Natural killer cell (primary cell): Measurements from ENCODE around the gene FGD4. TPM values are rescaled to one million over a fixed set of nuclear protein-coding genes. Genes with fewer than 3 reads are reported as not detected.

ENCODE experiments used
- ATAC-seq, 3 donors: fragments of 150-1000 bp in 2 of 3; fragments of 200-7000 bp in 1 of 3; cut with Tn5 transposase; 1 replicate in 1 of 3; 2 replicates in 2 of 3; pipeline ENCODE4 v1.10.0; 2021; ENCODE audit warnings: mild to moderate bottlenecking in 2 of 3, moderate library complexity in 2 of 3
- DNase-seq, 2 donors: peaks; one replicate each; pipeline versions ENCODE4 v3.0.0 to v3.0.0-alpha.2; 2013 to 2021; ENCODE audit warnings: mixed read lengths in 1 of 2
- H3K27ac ChIP-seq: one replicate; pipeline ENCODE4 v1.5.1; 2013; ENCODE audit warnings: mild to moderate bottlenecking, low read length
- H3K27me3 ChIP-seq: one replicate; pipeline ENCODE4 v1.6.1; 2013; ENCODE audit warnings: low read length; ENCODE audit not compliant: control insufficient read depth, insufficient read depth
- H3K36me3 ChIP-seq: one replicate; pipeline ENCODE4 v1.6.1; 2013; ENCODE audit warnings: low read length; ENCODE audit not compliant: control insufficient read depth, insufficient read depth
- H3K4me1 ChIP-seq: one replicate; pipeline ENCODE4 v1.6.1; 2013; ENCODE audit warnings: low read length; ENCODE audit not compliant: control insufficient read depth, insufficient read depth
- H3K4me3 ChIP-seq: one replicate; pipeline ENCODE4 v1.5.1; 2013; ENCODE audit warnings: low read length
- H3K9me3 ChIP-seq: one replicate; pipeline ENCODE4 v1.6.1; 2013; ENCODE audit warnings: low read length; ENCODE audit not compliant: control insufficient read depth, insufficient read depth
- H3K27ac Mint-ChIP-seq, 2 donors: one replicate each; pipeline ENCODE4 v1.8.0; 2022; ENCODE audit warnings: mild to moderate bottlenecking in 2 of 2, mixed read lengths in 2 of 2, moderate library complexity in 1 of 2
- H3K27me3 Mint-ChIP-seq, 2 donors: one replicate each; pipeline ENCODE4 v1.8.0; 2022; ENCODE audit warnings: low read depth in 2 of 2, mixed read lengths in 2 of 2
- H3K36me3 Mint-ChIP-seq: one replicate; pipeline ENCODE4 v1.8.0; 2022; ENCODE audit warnings: mixed read lengths
- H3K4me1 Mint-ChIP-seq, 2 donors: one replicate each; pipeline ENCODE4 v1.8.0; 2022; ENCODE audit warnings: mixed read lengths in 2 of 2
- H3K4me3 Mint-ChIP-seq: one replicate; pipeline ENCODE4 v1.8.0; 2022; ENCODE audit warnings: mild to moderate bottlenecking, moderate library complexity, mixed read lengths
- H3K9me3 Mint-ChIP-seq, 2 donors: one replicate each; pipeline ENCODE4 v1.8.0; 2022; ENCODE audit warnings: mixed read lengths in 2 of 2
- CTCF ChIP-seq: fragments of 200-600 bp; IDR thresholded peaks from one replicate; pipeline ENCODE4 v1.8.0; 2022; ENCODE audit warnings: antibody characterized with exemption
- WGBS: methylation state at CpG from one replicate; pipeline ENCODE4 v1.1.7; 2013; ENCODE audit warnings: missing lambda C conversion rate; ENCODE audit not compliant: insufficient coverage; 5-methylcytosine and 5-hydroxymethylcytosine counted together
- intact Hi-C: fragments of 100-400 bp; cut with micrococcal nuclease; formaldehyde crosslinking; loops from one replicate; pipeline ENCODE4 v1.14.2; 2022
- total RNA-seq, 4 donors: library from RNA; stranded (reverse); fragments of 120-200 nt in 1 of 4; gene quantifications; one replicate each; pipeline versions ENCODE4 v1.2.3 to v1.2.4, GENCODE V29; 2013 to 2022

FGD4 gene
- total RNA-seq, 3 donors from 2014 or later (not counting 1 experiment from before 2014, with no cell fraction given) = 0.68 to 3.5 (median 2.1) TPM

- H3K27ac ChIP-seq = no peak overlapping the region
- H3K36me3 ChIP-seq = no peaks in the 10 kb centered on the region
- ATAC-seq (no peak), DNase-seq (no peak)
- H3K9me3 ChIP-seq = no peaks in the 10 kb centered on the region
- no peaks in the 10 kb centered on the region for H3K4me1 Mint-ChIP-seq
- 86% methylated on average over 2 of the region's 3 CpGs for WGBS
- no peak overlapping the region for H3K4me3 ChIP-seq
- H3K4me3 Mint-ChIP-seq = no peak overlapping the region
- intact Hi-C loops = no loop called here
- H3K36me3 Mint-ChIP-seq = no peaks in the 10 kb centered on the region
- no peaks in the 10 kb centered on the region for H3K9me3 Mint-ChIP-seq
- H3K27me3 ChIP-seq = no peaks in the 10 kb centered on the region
- no peak overlapping the region for H3K27ac Mint-ChIP-seq
- no peaks in the 10 kb centered on the region for H3K27me3 Mint-ChIP-seq
- H3K4me1 ChIP-seq = no peaks in the 10 kb centered on the region
- no peak for TF ChIP-seq CTCF
These were observed 213.6 kb downstream of the FGD4 start for GRCh38 chr12:32612658-32613614.

GRCh38 chr12:32615441-32615840 is 216.1 kb downstream of the FGD4 start:
- Histone ChIP-seq H3K4me1 (no peaks in the 10 kb centered on the region), H3K27me3 (no peaks in the 10 kb centered on the region), H3K36me3 (no peaks in the 10 kb centered on the region), H3K27ac (no peak overlapping the region), H3K9me3 (no peaks in the 10 kb centered on the region), H3K4me3 (no peak overlapping the region)
- Mint-ChIP-seq H3K4me3 (no peak overlapping the region), H3K36me3 (no peaks in the 10 kb centered on the region), H3K27ac (no peak overlapping the region), H3K9me3 (no peaks in the 10 kb centered on the region), H3K27me3 (no peaks in the 10 kb centered on the region), H3K4me1 (no peaks in the 10 kb centered on the region)
- ATAC-seq (no peak), DNase-seq (no peak)
- no peak for TF ChIP-seq CTCF
- intact Hi-C loops = no loop called here
- WGBS = 78% methylated on average over 6 of the region's 6 CpGs

DNA sequence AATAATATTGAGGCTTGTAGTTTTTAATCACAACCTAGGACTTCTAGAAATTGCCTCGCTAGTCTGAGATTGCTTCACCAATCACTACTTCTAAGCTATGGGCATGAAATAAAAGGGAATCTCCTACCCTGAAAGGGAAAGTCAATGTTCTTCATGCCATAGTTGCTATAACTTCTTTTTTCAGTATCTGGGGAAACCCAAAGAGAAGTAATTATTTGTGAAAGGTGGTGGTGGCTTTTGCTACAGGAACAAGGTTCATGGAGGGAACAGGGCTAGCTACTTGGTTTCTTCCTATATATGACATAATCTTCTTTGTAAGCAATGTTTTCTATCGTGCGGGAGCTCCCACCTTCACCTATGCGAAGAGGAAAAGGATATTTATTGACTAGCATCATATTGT is 218.2 kb downstream of the FGD4 start:
- DNase-seq (no peak), ATAC-seq (no peak)
- no peaks in the 10 kb centered on the region for H3K27me3 Mint-ChIP-seq
- no peak overlapping the region for H3K27ac ChIP-seq
- no peaks in the 10 kb centered on the region for H3K36me3 ChIP-seq
- no peak for TF ChIP-seq CTCF
- H3K9me3 Mint-ChIP-seq = no peaks in the 10 kb centered on the region
- no peaks in the 10 kb centered on the region for H3K27me3 ChIP-seq
- intact Hi-C loops = no loop called here
- H3K9me3 ChIP-seq = no peaks in the 10 kb centered on the region
- no peaks in the 10 kb centered on the region for H3K4me1 Mint-ChIP-seq
- H3K4me1 ChIP-seq = no peaks in the 10 kb centered on the region
- 96% methylated on average over 3 of the region's 4 CpGs for WGBS
- no peaks in the 10 kb centered on the region for H3K36me3 Mint-ChIP-seq
- no peak overlapping the region for H3K27ac Mint-ChIP-seq
- no peak overlapping the region for H3K4me3 Mint-ChIP-seq
- H3K4me3 ChIP-seq = no peak overlapping the region
